BLaER1 treated with 17β-estradiol and CSF1 and Interleukin-3, amounts not matched to agents 10 nM and 100 nM (cell line): Measurements from ENCODE around the gene CHRNA4.
"Not testable (repeated sequence)": the region's sequence is repeated elsewhere in the genome, so short reads cannot be mapped to it uniquely, and the experiment has no call there.

Source experiments
- H3K27ac ChIP-seq, 11 experiments: shearing (Covaris generic); formaldehyde crosslinking; 2 replicates each; pipeline ENCODE4 v1.8.1; 2022
- H3K27me3 ChIP-seq, 11 experiments: shearing (Covaris generic); formaldehyde crosslinking; 2 replicates each; pipeline ENCODE4 v1.8.1; 2022
- H3K36me3 ChIP-seq, 11 experiments: shearing (Covaris generic); formaldehyde crosslinking; 2 replicates each; pipeline ENCODE4 v1.8.1; 2022
- H3K4me1 ChIP-seq, 10 experiments: shearing (Covaris generic); formaldehyde crosslinking; 2 replicates each; pipeline ENCODE4 v1.8.1; 2022
- H3K4me2 ChIP-seq, 11 experiments: shearing (Covaris generic); formaldehyde crosslinking; 2 replicates each; pipeline ENCODE4 v1.8.1; 2022
- H3K4me3 ChIP-seq, 10 experiments: shearing (Covaris generic); formaldehyde crosslinking; 2 replicates each; pipeline ENCODE4 v1.8.1; 2022
- H3K9ac ChIP-seq, 11 experiments: shearing (Covaris generic); formaldehyde crosslinking; 2 replicates each; pipeline ENCODE4 v1.8.1; 2022
- H3K9me3 ChIP-seq, 11 experiments: shearing (Covaris generic); formaldehyde crosslinking; replicated peaks in 1 of 11; 2 replicates each; pipeline ENCODE4 v1.8.1; 2022
- H4K20me1 ChIP-seq, 11 experiments: shearing (Covaris generic); formaldehyde crosslinking; 2 replicates each; pipeline ENCODE4 v1.8.1; 2022
- Cebpa-rat ChIP-seq, 11 experiments: shearing (Covaris generic); IDR thresholded peaks; 2 replicates each; pipeline ENCODE4 v1.8.1; 2022

The CHRNA4 gene

GRCh38 chr20:63340158-63340688 is 20.9 kb downstream of the CHRNA4 start:
- H3K27me3 ChIP-seq: peaks cover 0 to 18% (median 0%) of the 10 kb centered on the region in 11 experiments; a peak in 7 of 22 replicates

DNA sequence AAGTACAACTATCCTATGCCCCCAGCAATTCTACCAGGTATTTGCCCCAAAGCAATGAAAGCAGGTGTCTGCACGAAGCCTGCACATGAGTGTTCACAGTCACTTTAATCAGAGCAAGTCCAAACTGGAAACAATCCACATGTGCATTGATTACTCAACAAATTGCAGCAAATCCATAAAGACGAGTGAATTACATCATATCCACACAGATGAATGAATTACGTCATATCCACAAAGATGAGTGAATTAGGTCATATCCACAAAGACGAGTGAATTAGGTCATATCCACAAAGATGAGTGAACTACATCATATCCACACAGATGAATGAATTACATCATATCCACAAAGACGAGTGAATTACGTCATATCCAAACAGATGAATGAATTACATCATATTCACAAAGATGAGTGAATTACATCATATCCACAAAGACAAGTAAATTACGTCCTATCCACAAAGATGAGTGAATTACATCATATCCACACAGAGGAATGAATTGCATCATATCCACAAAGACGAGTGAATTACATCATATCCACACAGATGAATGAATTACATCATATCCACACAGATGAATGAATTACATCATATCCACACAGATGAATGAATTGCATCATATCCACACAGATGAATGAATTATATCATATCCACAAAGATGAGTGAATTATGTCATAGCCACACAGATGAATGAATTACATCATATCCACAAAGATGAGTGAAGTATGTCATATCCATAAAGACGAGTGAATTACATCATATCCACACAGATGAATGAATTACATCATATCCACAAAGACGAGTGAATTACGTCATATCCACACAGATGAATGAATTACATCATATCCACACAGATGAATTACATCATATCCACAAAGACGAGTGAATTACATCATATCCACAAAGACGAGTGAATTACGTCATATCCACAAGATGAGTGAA is 21.7 kb downstream of the CHRNA4 start:
- H3K4me3 ChIP-seq, H4K20me1 ChIP-seq, H3K9ac ChIP-seq, H3K9me3 ChIP-seq, H3K36me3 ChIP-seq, H3K4me2 ChIP-seq: not testable (repeated sequence)
- TF ChIP-seq Cebpa-rat (IDR thresholded peaks at IDR 0.05): peak in 4 of 11 experiments; percentile 10 to 45 (median 26); a peak in 5 of 22 replicates
- H3K27me3 ChIP-seq: peaks cover 0 to 18% (median 0%) of the 10 kb centered on the region in 11 experiments; a peak in 7 of 22 replicates
- peak overlapping the region in 1 of 11 experiments; percentile 49; a peak in 2 of 22 replicates for H3K27ac ChIP-seq
- peaks cover 0 to 22% (median 5%) of the 10 kb centered on the region in 10 experiments; a peak in 5 of 20 replicates for H3K4me1 ChIP-seq

More at GRCh38 chr20:63340158-63340688, 20.9 kb downstream of the CHRNA4 start:
- not testable (repeated sequence) for H3K9me3 ChIP-seq, H3K36me3 ChIP-seq, H4K20me1 ChIP-seq, H3K4me3 ChIP-seq, H3K9ac ChIP-seq, H3K4me2 ChIP-seq
- H3K27ac ChIP-seq: 0 out of 22 replicates have a peak overlapping the region, but pooled peaks of 1 of the 11 experiments have one; percentile 38
- peak in 2 of 11 experiments; percentile 50 to 69; a peak in 3 of 22 replicates for TF ChIP-seq Cebpa-rat (IDR thresholded peaks at IDR 0.05)
- H3K4me1 ChIP-seq: peaks cover 0 to 28% (median 9%) of the 10 kb centered on the region in 10 experiments; a peak in 16 of 20 replicates

GRCh38 chr20:63337786-63338420 is 23.2 kb downstream of the CHRNA4 start:
- Histone ChIP-seq H3K9me3 (peaks cover 0 to 4% (median 0%) of the 10 kb centered on the region in 11 experiments; a peak in 2 of 22 replicates), H3K36me3 (no peaks in the 10 kb centered on the region), H3K27ac (no peak overlapping the region), H3K9ac (no peak overlapping the region), H3K4me2 (peak overlapping the region in 1 of 11 experiments; percentile 30; a peak in 2 of 22 replicates), H3K27me3 (peaks cover 0 to 8% (median 0%) of the 10 kb centered on the region in 11 experiments; a peak in 1 of 22 replicates), H3K4me1 (peaks cover 0 to 22% (median 5%) of the 10 kb centered on the region in 10 experiments; a peak in 5 of 20 replicates), H3K4me3 (no peak overlapping the region), H4K20me1 (no peaks in the 10 kb centered on the region)
- TF ChIP-seq Cebpa-rat (IDR thresholded peaks at IDR 0.05): no peak

GRCh38 chr20:63336232-63336752 is 24.9 kb downstream of the CHRNA4 start:
- Histone ChIP-seq H3K4me2 (peak overlapping the region in 3 of 11 experiments; percentile 7 to 17 (median 13); a peak in 3 of 22 replicates), H3K4me1 (peaks cover 0 to 22% (median 5%) of the 10 kb centered on the region in 10 experiments; a peak in 5 of 20 replicates), H3K4me3 (no peak overlapping the region), H3K36me3 (no peaks in the 10 kb centered on the region), H3K27ac (no peak overlapping the region), H3K9me3 (peaks cover 5 to 14% (median 9%) of the 10 kb centered on the region in 11 experiments; a peak in 18 of 22 replicates), H3K27me3 (no peaks in the 10 kb centered on the region), H3K9ac (no peak overlapping the region), H4K20me1 (no peaks in the 10 kb centered on the region)
- TF ChIP-seq Cebpa-rat (IDR thresholded peaks at IDR 0.05): no peak

DNA sequence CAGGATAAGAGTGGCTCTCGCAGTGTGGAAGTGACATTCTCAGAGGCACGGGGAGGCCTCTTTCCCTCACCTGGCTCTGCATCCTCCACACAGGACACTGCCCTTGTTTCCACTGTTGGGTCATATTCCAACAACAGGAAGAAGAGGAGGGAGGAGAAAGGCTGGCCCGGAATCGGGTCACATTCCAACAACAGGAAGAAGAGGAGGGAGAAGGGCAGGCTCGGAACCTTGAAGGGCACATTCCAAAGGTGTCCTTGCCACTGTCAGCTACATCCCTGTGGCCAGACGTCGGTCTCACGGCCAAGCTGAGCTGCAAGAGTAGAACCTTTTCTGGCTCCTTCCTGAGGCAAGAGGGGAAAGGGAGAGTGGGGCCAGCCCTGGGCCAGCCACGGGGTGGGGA is 25.4 kb downstream of the CHRNA4 start:
- no peak for TF ChIP-seq Cebpa-rat (IDR thresholded peaks at IDR 0.05)

DNA sequence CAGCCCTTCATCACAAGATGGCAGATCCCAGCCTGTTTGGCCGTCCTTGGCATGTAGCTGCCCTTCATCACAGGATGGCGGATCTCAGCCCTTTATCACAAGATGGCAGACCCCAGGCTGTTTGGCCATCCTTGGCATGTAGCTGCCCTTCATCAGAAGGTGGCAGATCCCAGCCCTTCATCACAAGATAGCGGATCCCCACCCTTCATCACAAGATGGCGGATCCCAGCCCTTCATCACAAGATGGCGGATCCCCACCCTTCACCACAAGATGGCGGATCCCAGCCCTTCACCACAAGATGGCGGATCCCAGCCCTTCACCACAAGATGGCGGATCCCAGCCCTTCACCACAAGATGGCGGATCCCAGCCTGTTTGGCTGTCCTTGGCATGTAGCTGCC is 26.1 kb downstream of the CHRNA4 start:
- Histone ChIP-seq H3K4me1 (peaks cover 0 to 22% (median 5%) of the 10 kb centered on the region in 10 experiments; a peak in 5 of 20 replicates), H3K9me3 (peaks cover 5 to 15% (median 11%) of the 10 kb centered on the region in 11 experiments; a peak in 18 of 22 replicates)
- H3K4me3 ChIP-seq, H3K36me3 ChIP-seq, H3K9ac ChIP-seq, H3K27me3 ChIP-seq, H3K27ac ChIP-seq, H3K4me2 ChIP-seq, H4K20me1 ChIP-seq: not testable (repeated sequence)

More for the DNA sequence above, 25.4 kb downstream of the CHRNA4 start:
- Histone ChIP-seq H3K36me3 (no peaks in the 10 kb centered on the region), H3K4me1 (peaks cover 0 to 22% (median 5%) of the 10 kb centered on the region in 10 experiments; a peak in 5 of 20 replicates), H3K9me3 (peaks cover 5 to 15% (median 11%) of the 10 kb centered on the region in 11 experiments; a peak in 18 of 22 replicates), H3K27me3 (no peaks in the 10 kb centered on the region), H3K4me3 (no peak overlapping the region), H3K4me2 (no peak overlapping the region), H3K9ac (no peak overlapping the region), H3K27ac (no peak overlapping the region), H4K20me1 (no peaks in the 10 kb centered on the region)

DNA sequence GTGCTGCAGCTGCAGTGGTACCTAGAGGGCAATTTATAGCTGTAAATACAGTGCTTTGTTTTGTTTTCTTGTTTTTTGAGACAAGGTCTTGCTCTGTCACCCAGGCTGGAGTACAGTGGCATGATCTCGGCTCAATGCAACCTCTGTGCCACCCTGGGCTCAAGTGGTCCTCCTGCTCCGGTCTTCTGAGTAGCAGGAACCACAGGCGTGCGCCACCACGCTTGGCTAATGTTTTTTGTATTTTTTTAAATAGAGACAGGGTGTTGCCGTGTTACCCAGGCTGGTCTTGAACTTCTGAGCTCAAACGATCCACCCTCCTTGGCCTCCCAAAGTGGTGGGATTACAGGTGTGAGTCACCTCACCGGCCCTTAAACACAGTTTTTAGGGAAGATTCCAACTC is 26.8 kb downstream of the CHRNA4 start:
- TF ChIP-seq Cebpa-rat (IDR thresholded peaks at IDR 0.05): no peak
- no peak overlapping the region for H3K27ac ChIP-seq
- no peak overlapping the region for H3K4me2 ChIP-seq
- H4K20me1 ChIP-seq: no peaks in the 10 kb centered on the region
- H3K27me3 ChIP-seq: no peaks in the 10 kb centered on the region
- H3K36me3 ChIP-seq: no peaks in the 10 kb centered on the region
- peaks cover 0 to 22% (median 5%) of the 10 kb centered on the region in 10 experiments; a peak in 5 of 20 replicates for H3K4me1 ChIP-seq
- H3K9ac ChIP-seq: no peak overlapping the region
- H3K4me3 ChIP-seq: no peak overlapping the region
- peaks cover 5 to 15% (median 11%) of the 10 kb centered on the region in 11 experiments; a peak in 18 of 22 replicates for H3K9me3 ChIP-seq

GRCh38 chr20:63333241-63333836 is 27.8 kb downstream of the CHRNA4 start:
- H3K4me2 ChIP-seq: no peak overlapping the region; a peak in 1 of 22 replicates

More at GRCh38 chr20:63333241-63333836, 27.8 kb downstream of the CHRNA4 start:
- Histone ChIP-seq H3K27me3 (no peaks in the 10 kb centered on the region), H3K4me3 (no peak overlapping the region), H3K27ac (no peak overlapping the region), H3K36me3 (no peaks in the 10 kb centered on the region), H3K9ac (no peak overlapping the region), H3K9me3 (peaks cover 5 to 15% (median 11%) of the 10 kb centered on the region in 11 experiments; a peak in 18 of 22 replicates), H3K4me1 (peaks cover 0 to 22% (median 5%) of the 10 kb centered on the region in 10 experiments; a peak in 5 of 20 replicates), H4K20me1 (no peaks in the 10 kb centered on the region)
- TF ChIP-seq Cebpa-rat (IDR thresholded peaks at IDR 0.05): no peak
